Stomach smooth muscle (tissue), 2 donors: ENCODE data around the gene SIRT7.

Experiments
- H3K27ac ChIP-seq: one replicate; pipeline ENCODE4 v1.7.0; 2013; ENCODE audit warnings: mild to moderate bottlenecking, low read length, inconsistent platforms
- H3K27me3 ChIP-seq, 2 donors: one replicate each; pipeline ENCODE4 v1.7.0; 2013; ENCODE audit warnings: low read length in 2 of 2; ENCODE audit not compliant: insufficient read depth in 2 of 2, control insufficient read depth in 1 of 2
- H3K36me3 ChIP-seq, 2 donors: one replicate each; pipeline ENCODE4 v1.7.0; 2013; ENCODE audit warnings: low read length in 2 of 2; ENCODE audit not compliant: control insufficient read depth in 2 of 2, insufficient read depth in 2 of 2
- H3K4me1 ChIP-seq: one replicate; pipeline ENCODE4 v1.7.0; 2013; ENCODE audit warnings: low read length; ENCODE audit not compliant: control insufficient read depth, insufficient read depth
- H3K4me3 ChIP-seq, 2 donors: one replicate each; pipeline ENCODE4 v1.7.0; 2013; ENCODE audit warnings: low read length in 2 of 2
- H3K9ac ChIP-seq, 2 donors: one replicate each; pipeline ENCODE4 v1.7.0; 2013; ENCODE audit warnings: low read length in 2 of 2, mild to moderate bottlenecking in 1 of 2
- H3K9me3 ChIP-seq, 2 donors: one replicate each; pipeline ENCODE4 v1.7.0; 2013; ENCODE audit warnings: low read length in 2 of 2; ENCODE audit not compliant: control insufficient read depth in 2 of 2
- donor health status: healthy.
- donor health status: Pancreatic carcinoma.

Gene SIRT7

GRCh38 chr17:81863833-81864768 lies 53.9 kb downstream of the SIRT7 start:
- peaks cover 11 to 17% of the 10 kb centered on the region in 2 donors for H3K36me3 ChIP-seq
- no peaks in the 10 kb centered on the region for H3K27me3 ChIP-seq
- H3K4me1 ChIP-seq, result peaks cover 47% of the 10 kb centered on the region
- H3K9me3 ChIP-seq, result no peaks in the 10 kb centered on the region
- H3K9ac ChIP-seq, result no peak overlapping the region
- H3K27ac ChIP-seq, result no peak overlapping the region
- H3K4me3 ChIP-seq, result no peak overlapping the region

GRCh38 chr17:81863123-81863675 lies 54.8 kb downstream of the SIRT7 start:
- Histone ChIP-seq H3K4me1 (peaks cover 50% of the 10 kb centered on the region), H3K27ac (no peak overlapping the region)

More at GRCh38 chr17:81863123-81863675, 54.8 kb downstream of the SIRT7 start:
- H3K4me3 ChIP-seq, result no peak overlapping the region
- H3K9ac ChIP-seq, result no peak overlapping the region
- H3K36me3 ChIP-seq, result peaks cover 17 to 18% of the 10 kb centered on the region in 2 donors
- H3K9me3 ChIP-seq, result no peaks in the 10 kb centered on the region
- no peaks in the 10 kb centered on the region for H3K27me3 ChIP-seq
